Aorta (tissue), 5 donors: ENCODE results near the gene TMIE. TPM values are rescaled to one million over a fixed set of nuclear protein-coding genes. Genes with fewer than 3 reads are reported as not detected.
"Not testable (repeated sequence)": the region's sequence is repeated elsewhere in the genome, so short reads cannot be mapped to it uniquely, and the experiment has no call there.

ENCODE experiments used
- ATAC-seq: fragments of 200-7000 bp; cut with Tn5 transposase; one replicate; pipeline ENCODE4 v1.9.1; 2022; ENCODE audit warnings: moderate library complexity; ENCODE audit not compliant: low FRiP score
- DNase-seq, 2 donors: peaks; one replicate each; pipeline ENCODE4 v3.0.0-alpha.2; 2020
- H3K27ac ChIP-seq, 2 donors: one replicate each; pipeline ENCODE4 v1.5.1; 2013; ENCODE audit warnings: low read length in 2 of 2, mild to moderate bottlenecking in 2 of 2, moderate library complexity in 2 of 2, control low read depth in 1 of 2, inconsistent platforms in 1 of 2, low read depth in 1 of 2
- H3K27me3 ChIP-seq, 2 donors: one replicate each; pipeline ENCODE4 v1.6.1; 2013; ENCODE audit warnings: control low read depth in 1 of 2, low read length in 1 of 2, mild to moderate bottlenecking in 1 of 2, moderate library complexity in 1 of 2; ENCODE audit not compliant: insufficient read depth in 2 of 2, control insufficient read depth in 1 of 2
- H3K36me3 ChIP-seq, 2 donors: one replicate each; pipeline ENCODE4 v1.6.1; 2013; ENCODE audit warnings: control low read depth in 1 of 2, low read length in 1 of 2, mild to moderate bottlenecking in 1 of 2; ENCODE audit not compliant: insufficient read depth in 2 of 2, control insufficient read depth in 1 of 2
- H3K4me1 ChIP-seq, 2 donors: one replicate each; pipeline ENCODE4 v1.6.1; 2013; ENCODE audit warnings: low read length in 2 of 2, control low read depth in 1 of 2, mild to moderate bottlenecking in 1 of 2, moderate library complexity in 1 of 2; ENCODE audit not compliant: insufficient read depth in 2 of 2, control insufficient read depth in 1 of 2
- H3K4me3 ChIP-seq, 2 donors: one replicate each; pipeline ENCODE4 v1.5.1; 2013; ENCODE audit warnings: low read length in 2 of 2, control low read depth in 1 of 2, mild to moderate bottlenecking in 1 of 2
- H3K9me3 ChIP-seq: one replicate; pipeline ENCODE4 v1.6.1; 2013; ENCODE audit warnings: mild to moderate bottlenecking, low read length; ENCODE audit not compliant: control insufficient read depth
- WGBS, 2 donors: extraction: QIAGEN DNeasy Blood & Tissue Kit; methylation state at CpG; one replicate each; pipeline ENCODE4 v1.1.7; 2013; 5-methylcytosine and 5-hydroxymethylcytosine counted together
- intact Hi-C, 2 donors: fragments of 100-400 bp; cut with DNase I; formaldehyde crosslinking; loops; one replicate each; pipeline versions ENCODE4 v1.14.2 to v1.15.0; 2022
- polyA plus RNA-seq, 2 donors: library from polyadenylated mRNA; stranded (reverse); fragments of 200-250 nt; gene quantifications; one replicate each; pipeline ENCODE4 v1.2.3, GENCODE V29; 2013
- total RNA-seq, 2 donors: library from RNA; stranded (reverse); fragmentation: NEBNext Ultra II Directional; extraction: Animal tissue kit (Norgen Biotek cat#: 25700); gene quantifications; one replicate each; pipeline ENCODE4 v1.2.1, GENCODE V29; 2021
- donor health status: healthy with polysubstance abuse.
- donor health status: Bipolar disorder and iron deficiency.
- donor health status: DM: no; HTN: no; CAD: no.
- donor health status: DM: no; HTN: no; CAD: no.
- donor health status: DM: yes; HTN: yes; CAD: no.

TMIE gene
- total and polyA plus RNA-seq, 4 donors: 0.55 to 1.00 (median 0.87) TPM

DNA sequence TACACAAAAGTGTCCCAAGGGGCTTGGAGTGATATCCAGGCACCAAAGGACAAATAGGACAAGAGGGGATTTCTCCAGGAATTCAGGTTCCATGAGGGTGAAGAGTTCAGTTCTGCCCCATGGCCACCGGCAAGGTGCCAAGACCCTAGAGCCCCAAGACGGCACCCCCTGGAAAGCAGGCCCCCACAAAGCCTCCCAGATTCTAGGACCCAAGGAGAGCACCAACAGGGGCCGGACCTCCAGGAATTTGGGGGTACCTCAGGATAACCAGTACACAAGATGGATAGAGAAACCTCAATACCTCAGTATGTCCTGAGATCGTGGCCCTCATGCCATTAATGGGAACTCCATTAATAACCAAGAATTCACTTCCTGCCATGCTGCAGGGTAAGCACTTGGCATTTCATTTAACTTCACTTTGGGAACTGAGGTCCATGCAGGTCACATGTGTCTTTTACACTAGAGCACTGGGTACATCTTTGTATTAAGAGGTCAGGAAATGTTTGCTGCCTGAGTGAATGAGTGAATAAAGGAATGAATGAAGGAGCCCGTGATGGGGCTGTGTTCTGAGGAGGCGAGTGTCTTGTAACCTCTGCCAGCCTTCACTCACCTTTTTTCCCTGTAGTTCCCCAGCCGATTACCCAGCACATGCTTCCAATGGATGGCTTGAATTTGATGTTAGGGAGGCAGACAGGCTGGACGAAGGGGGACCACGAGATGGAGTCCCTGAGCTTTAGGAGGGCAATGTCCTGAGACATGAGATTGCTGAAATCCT is 32.0 kb downstream of the TMIE start:
- Histone ChIP-seq H3K4me3 (no peak overlapping the region), H3K9me3 (no peaks in the 10 kb centered on the region), H3K27ac (no peak overlapping the region), H3K4me1 (no peaks in the 10 kb centered on the region), H3K36me3 (no peaks in the 10 kb centered on the region), H3K27me3 (no peaks in the 10 kb centered on the region)
- ATAC-seq: no peak
- WGBS, 2 donors: 76% methylated on average over 9 of the region's 9 CpGs
- DNase-seq: peak in 1 of 2 donors; percentile 25
- intact Hi-C loops: no loop called here

DNA sequence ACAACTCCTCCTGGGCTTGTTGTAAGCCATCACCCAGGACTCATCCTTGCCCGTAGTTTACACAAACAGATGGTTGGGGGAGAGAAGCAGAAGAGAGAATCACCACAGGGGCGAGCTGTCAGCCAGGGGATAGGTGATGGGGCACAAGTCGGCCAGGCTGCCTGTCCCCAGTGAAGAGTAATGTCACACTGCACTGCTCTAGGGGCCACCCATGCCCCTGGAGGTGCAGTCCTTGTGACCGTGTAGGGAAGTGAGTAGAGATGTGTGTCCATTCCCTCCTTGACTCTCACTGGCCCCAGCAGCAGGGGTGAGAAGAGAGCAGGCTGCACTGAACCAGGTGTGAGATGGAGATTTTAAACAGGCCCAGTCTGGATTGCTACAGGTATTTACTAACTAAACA is 33.6 kb downstream of the TMIE start:
- H3K9me3 ChIP-seq: no peaks in the 10 kb centered on the region
- H3K4me3 ChIP-seq: no peak overlapping the region
- WGBS, 2 donors: 63 to 70% methylated on average over 4 of the region's 4 CpGs
- no peaks in the 10 kb centered on the region for H3K36me3 ChIP-seq
- no peak overlapping the region for H3K27ac ChIP-seq
- no peaks in the 10 kb centered on the region for H3K27me3 ChIP-seq
- intact Hi-C loops: no loop called here
- H3K4me1 ChIP-seq: no peaks in the 10 kb centered on the region
- peak in 1 of 2 donors; percentile 23 for DNase-seq
- no peak for ATAC-seq

DNA sequence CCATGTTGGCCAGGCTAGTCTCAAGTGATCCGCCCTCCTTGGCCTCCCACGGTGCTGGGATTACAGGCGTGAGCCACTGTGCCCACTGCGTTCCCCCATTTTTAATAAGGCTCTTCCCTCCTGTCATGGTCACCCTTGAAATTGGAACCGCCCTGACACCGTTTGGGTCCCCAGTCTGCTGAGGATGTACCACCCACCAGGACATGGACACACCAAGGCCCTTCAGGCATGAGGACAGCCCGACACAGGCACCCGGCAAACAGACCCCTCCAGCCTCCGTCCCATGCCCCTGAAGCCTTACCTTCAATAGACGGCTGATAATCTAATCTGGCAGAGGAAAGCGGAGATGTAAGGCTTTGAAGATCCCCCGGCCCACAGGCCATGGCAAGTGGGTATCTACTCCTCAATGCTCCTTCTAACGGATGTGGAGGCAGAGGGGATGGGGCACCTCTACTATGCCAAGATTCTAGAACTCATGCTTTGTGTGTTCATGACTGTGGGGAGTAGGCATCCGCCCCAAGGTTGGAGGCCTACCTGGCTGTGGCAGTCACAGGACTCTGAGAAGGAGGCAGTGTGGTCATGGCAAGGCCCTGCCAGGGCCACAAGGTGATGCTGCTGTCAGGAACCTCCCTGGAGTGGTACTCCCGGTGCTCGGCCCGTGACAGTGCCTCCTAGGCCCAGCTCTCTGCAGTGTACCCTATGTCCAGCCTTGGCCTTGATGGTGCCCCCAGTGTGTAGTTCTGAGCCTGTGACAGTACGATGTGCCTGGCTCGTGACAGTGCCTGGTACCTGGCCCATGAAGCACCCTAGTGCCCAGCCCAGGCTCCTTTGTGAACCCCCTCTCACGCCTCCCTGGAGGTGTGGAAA is 35.0 kb downstream of the TMIE start:
- ATAC-seq: peak; percentile 7
- H3K27ac ChIP-seq: no peak overlapping the region

DNA sequence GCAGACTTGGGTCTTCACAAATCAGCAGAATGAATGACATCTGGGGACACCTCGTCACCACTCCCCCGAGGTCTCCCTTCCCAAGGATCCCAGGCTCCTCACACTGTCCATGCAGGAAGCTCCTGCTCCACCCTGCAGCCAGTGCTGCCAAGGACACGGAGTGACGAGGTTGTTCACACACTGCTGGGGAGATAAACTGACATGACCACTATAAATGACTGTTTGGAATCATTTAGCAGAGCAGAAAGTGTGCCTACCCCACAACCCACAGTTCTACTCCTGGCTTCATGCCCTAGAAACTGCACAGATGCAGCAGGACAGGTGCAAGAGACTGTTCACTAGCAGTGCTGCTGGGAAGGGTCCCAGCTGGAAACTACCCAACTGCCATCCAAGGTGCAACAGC is 36.1 kb downstream of the TMIE start:
- WGBS, 2 donors: 50 to 59% methylated on average over 4 of the region's 4 CpGs
- H3K4me3 ChIP-seq: no peak overlapping the region
- H3K9me3 ChIP-seq: no peaks in the 10 kb centered on the region
- no peak overlapping the region for H3K27ac ChIP-seq
- intact Hi-C loops: no loop called here
- ATAC-seq (no peak), DNase-seq (no peak)
- no peaks in the 10 kb centered on the region for H3K36me3 ChIP-seq
- no peaks in the 10 kb centered on the region for H3K4me1 ChIP-seq
- H3K27me3 ChIP-seq: no peaks in the 10 kb centered on the region

More for the DNA sequence above, 35.0 kb downstream of the TMIE start:
- Histone ChIP-seq H3K27me3 (no peaks in the 10 kb centered on the region), H3K4me1 (no peaks in the 10 kb centered on the region), H3K9me3 (no peaks in the 10 kb centered on the region), H3K4me3 (no peak overlapping the region), H3K36me3 (no peaks in the 10 kb centered on the region)
- 85 to 93% methylated on average over 20 of the region's 20 CpGs for WGBS, 2 donors
- no peak for DNase-seq
- intact Hi-C loops: no loop called here

DNA sequence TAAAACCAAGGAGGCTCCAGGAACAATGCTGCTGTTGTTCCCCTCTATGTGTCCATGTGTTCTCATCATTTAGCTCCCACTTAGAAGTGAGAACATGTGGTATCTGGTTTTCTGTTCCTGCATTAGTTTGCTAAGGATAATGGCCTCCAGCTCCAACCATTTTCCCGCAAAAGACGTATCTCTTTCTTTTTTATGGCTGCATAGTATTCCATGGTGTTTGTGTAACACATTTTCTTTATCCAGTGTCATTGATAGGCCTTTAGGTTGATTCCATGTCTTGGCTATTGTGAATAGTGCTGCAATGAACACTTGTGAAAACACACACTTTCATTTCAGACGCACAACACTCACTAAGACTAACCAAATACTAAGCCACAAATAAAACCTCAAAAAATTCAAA is 38.4 kb downstream of the TMIE start:
- H3K36me3 ChIP-seq, H3K9me3 ChIP-seq, H3K4me1 ChIP-seq, H3K4me3 ChIP-seq, DNase-seq, H3K27ac ChIP-seq, H3K27me3 ChIP-seq, ATAC-seq, intact Hi-C loops: not testable (repeated sequence)
- 96% methylated on average over 3 of the region's 3 CpGs for WGBS, 2 donors

DNA sequence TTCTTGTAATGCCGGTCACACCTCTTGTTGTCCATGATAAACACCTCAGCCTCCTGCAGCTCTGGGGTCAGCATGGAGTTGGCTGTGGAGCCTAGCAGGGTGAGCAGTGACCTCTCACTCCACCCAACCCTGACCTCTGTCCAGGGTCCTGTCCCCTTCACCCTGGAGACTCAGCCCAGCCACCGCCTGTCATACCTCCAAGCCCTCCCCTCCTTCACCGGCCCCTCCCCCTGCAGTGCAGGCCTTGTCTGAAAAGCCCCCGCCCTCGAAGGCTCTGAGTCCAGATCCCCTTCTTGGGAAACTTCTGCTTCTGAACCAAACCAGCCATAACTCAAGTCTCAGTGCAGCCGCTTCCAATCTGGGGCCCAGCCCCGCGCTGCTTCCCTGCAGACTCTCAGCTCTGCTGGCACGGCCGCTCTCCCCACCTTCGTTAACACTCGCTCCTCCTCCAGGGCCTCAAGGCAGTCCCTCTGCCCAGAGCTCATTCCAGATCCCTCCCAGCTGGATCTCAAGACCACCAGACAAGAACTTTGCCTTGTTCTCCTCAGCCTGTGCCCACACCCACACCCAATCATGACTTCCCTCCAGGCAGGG is 41.9 kb downstream of the TMIE start:
- H3K27ac ChIP-seq: no peak overlapping the region
- no peaks in the 10 kb centered on the region for H3K4me1 ChIP-seq
- no peaks in the 10 kb centered on the region for H3K36me3 ChIP-seq
- WGBS, 2 donors: 49 to 67% methylated on average over 12 of the region's 12 CpGs
- no peaks in the 10 kb centered on the region for H3K9me3 ChIP-seq
- H3K27me3 ChIP-seq: no peaks in the 10 kb centered on the region
- ATAC-seq (no peak), DNase-seq (no peak)
- no peak overlapping the region for H3K4me3 ChIP-seq
- intact Hi-C loops: no loop called here

DNA sequence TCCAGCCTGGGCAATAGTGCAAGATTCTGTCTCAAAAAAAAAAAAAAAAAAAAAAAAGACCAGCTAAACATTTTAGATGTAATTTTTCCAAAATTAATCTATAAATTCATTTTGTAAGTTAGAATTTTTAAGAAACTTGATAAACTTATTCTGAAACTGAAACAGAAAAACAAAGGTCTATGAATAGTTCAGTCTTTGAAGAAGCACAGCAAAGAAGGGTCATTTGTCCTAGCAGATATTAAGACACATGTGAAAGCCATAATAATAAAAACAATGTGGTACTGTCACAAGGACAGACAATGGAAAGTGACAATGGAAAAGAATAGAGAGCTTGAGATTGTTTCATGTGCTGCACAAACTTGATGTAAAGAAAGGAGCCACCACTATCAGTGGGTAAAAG is 45.5 kb downstream of the TMIE start:
- Histone ChIP-seq H3K4me3 (no peak overlapping the region), H3K9me3 (no peaks in the 10 kb centered on the region), H3K27ac (no peak overlapping the region), H3K27me3 (no peaks in the 10 kb centered on the region), H3K4me1 (no peaks in the 10 kb centered on the region), H3K36me3 (no peaks in the 10 kb centered on the region)
- DNase-seq (no peak), ATAC-seq (no peak)
- intact Hi-C loops: no loop called here

DNA sequence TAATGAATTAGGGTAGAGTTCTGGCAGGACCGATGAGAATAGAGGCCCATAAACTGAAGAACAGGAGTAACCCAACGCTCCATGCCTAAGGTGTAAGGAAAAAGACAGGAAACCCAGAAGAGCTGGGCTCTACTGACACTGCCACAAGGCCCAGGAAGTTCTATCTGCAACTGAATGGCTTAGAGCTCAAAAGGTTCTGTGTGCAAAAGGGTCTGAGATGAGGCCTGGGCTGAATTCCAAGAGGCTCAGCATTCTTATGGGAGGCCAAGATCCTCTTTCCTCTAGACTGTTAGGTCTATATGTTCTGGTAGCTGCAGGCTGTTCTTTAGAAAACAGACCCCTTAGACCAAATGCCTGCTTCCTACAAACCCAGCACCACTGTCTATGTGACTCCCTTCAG is 47.0 kb downstream of the TMIE start:
- DNase-seq (no peak), ATAC-seq (no peak)
- H3K36me3 ChIP-seq: no peaks in the 10 kb centered on the region
- H3K9me3 ChIP-seq: no peaks in the 10 kb centered on the region
- H3K27me3 ChIP-seq: no peaks in the 10 kb centered on the region
- no peak overlapping the region for H3K4me3 ChIP-seq
- WGBS, 2 donors: 79 to 88% methylated on average over 2 of the region's 2 CpGs
- H3K4me1 ChIP-seq: no peaks in the 10 kb centered on the region
- no peak overlapping the region for H3K27ac ChIP-seq
- intact Hi-C loops: no loop called here
